ENCODE data around the gene TEAD3.

TEAD3 gene

DNA sequence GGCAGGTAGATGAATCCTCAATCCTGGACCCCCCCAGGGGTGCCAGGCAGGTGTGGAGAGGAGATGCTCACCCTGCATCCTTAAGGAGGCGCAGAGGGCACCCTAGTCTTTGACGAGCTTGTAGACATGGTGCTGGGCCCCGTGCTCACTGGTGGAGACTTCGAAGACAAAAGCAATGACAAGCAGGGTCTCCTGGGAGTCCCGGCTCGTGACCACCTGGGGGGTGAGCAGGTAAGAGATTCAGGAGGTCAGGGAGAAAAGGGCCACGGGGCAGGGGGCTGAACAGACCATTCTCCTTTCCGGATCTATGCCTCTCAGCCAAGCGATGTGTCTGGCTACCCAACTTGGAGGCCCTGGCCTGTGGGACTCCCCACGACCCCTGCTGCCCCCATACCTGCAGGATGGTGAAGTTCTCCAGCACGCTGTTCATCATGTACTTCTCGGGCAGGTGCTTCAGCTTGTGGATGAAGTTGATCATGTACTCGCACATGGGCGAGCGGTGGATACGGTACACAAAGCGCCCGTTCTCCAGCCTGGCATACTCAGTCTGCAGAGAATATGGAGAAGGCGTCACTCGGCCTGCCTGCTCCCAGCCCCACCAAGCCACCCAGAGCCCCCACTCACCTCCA is 21.8 kb downstream of the TEAD3 start:
- Histone ChIP-seq H3K4me1 (ENCODE audit: control insufficient read depth, insufficient read depth, low read length, unreplicated experiment) (peaks cover 20% of the 10 kb centered on the region), H3K4me3 (ENCODE audit: low read depth, low read length) (no peak overlapping the region), H3K27me3 (ENCODE audit: insufficient read depth, low read length) (no peaks in the 10 kb centered on the region), H3K79me2 (ENCODE audit: control insufficient read depth, insufficient read depth, low read length, unreplicated experiment) (peaks cover 21% of the 10 kb centered on the region), H3K36me3 (ENCODE audit: insufficient read depth, low read length) (peaks cover 21% of the 10 kb centered on the region), H2AFZ (ENCODE audit: low read length, unreplicated experiment) (no peak overlapping the region), H3K27ac (ENCODE audit: low read depth, low read length) (no peak overlapping the region)

DNA sequence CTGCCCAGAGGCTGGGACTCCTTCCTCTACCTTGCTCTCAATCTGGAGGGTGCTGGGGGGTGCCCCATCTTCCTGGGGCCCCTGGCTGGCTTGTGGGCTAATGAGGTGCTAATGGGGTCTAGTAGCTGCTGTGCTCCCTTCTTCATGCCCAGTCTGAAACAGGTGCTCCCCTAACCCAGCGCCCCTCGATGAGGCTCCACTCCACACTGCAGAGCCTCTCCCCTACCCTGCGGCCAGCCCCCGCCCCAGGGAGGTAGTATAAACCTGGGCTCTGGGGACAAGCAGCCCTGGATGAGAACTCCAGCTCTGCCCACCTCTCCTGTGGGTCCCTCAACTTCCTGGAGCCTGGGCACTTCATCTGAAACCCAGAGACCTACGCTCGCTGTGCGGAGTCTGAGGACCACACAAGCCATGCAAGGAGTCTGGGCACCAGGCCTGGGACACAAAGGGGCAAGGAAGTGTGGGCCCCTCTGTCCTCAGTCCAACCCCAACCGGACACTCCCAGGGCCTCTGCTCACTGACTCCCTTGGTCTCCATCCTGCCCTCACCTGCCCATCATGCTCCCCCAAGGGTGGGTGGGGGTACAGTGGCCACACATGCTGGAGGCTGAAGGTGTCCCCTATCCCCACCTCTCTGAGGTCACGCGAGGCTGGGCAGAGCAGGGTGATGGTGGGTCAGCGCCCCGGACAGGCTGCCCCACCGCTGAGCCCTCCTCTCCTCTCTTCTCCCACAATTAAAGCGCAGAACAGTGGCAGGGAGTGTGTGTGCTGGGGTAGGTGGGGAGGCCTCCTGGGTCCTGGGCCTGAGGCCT is 22.5 kb downstream of the TEAD3 start:
- H3K36me3 ChIP-seq (ENCODE audit: insufficient read depth, low read length): peaks cover 28% of the 10 kb centered on the region

DNA sequence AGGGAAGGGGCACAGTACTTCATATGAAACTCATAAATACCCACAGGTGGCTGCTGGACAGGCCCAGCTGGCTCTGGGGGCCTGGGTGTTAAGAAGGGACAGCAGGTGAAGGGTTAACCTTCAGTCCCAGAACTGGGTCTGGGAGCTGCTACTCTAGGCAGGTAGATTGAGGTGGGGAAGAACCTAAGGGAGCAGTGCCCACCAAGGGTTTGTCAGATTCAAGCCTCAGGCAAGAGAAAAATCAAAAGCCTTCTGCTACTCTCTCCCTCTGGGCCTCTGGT is 23.1 kb downstream of the TEAD3 start:
- Histone ChIP-seq H3K27me3 (ENCODE audit: insufficient read depth, low read length) (no peaks in the 10 kb centered on the region), H3K4me3 (ENCODE audit: low read depth, low read length) (no peak overlapping the region), H3K36me3 (ENCODE audit: insufficient read depth, low read length) (peaks cover 33% of the 10 kb centered on the region), H2AFZ (ENCODE audit: low read length, unreplicated experiment) (no peak overlapping the region), H3K79me2 (ENCODE audit: control insufficient read depth, insufficient read depth, low read length, unreplicated experiment) (peaks cover 34% of the 10 kb centered on the region), H3K4me1 (ENCODE audit: control insufficient read depth, insufficient read depth, low read length, unreplicated experiment) (peaks cover 20% of the 10 kb centered on the region), H3K27ac (ENCODE audit: low read depth, low read length) (no peak overlapping the region)

More for the DNA sequence above, 22.5 kb downstream of the TEAD3 start:
- Histone ChIP-seq H3K27ac (ENCODE audit: low read depth, low read length) (no peak overlapping the region), H3K4me3 (ENCODE audit: low read depth, low read length) (no peak overlapping the region), H3K4me1 (ENCODE audit: control insufficient read depth, insufficient read depth, low read length, unreplicated experiment) (peaks cover 20% of the 10 kb centered on the region), H3K79me2 (ENCODE audit: control insufficient read depth, insufficient read depth, low read length, unreplicated experiment) (peaks cover 28% of the 10 kb centered on the region), H3K27me3 (ENCODE audit: insufficient read depth, low read length) (no peaks in the 10 kb centered on the region), H2AFZ (ENCODE audit: low read length, unreplicated experiment) (no peak overlapping the region)

DNA sequence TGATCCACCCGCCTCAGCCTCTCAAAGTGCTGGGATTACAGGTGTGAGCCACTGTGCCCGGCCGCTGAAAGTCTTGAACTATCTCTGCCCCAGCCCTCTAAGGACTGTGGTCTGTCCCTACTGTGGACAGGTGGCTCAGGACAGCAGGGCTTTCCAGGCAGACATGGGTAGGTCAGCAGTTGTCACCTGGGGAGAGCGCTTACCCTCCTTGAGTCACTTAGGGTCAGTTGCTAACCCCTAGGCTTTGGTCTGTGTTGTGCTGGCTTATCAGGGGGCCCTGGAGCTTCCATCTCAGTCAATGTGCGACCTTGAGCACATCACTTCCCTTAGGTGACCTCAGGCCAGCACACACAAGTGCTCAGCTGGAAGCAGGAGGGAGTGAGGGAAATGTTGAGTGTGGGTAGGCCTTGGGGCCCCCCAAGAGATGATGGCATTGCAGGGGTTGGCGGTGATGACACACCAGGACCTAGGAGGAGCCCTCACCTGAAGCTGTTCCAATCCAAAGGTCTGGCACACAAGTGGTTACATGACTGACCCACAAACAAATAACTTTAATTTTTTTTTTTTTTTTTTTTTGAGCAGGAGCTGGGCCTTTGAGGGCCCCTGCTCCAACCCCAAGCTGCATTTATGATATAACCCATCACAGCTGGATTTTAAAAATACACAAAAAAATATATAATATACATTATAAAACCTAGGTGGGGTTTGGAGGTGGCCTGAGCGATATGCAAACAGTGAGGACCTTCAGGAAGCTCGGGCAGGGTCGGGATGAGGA is 23.6 kb downstream of the TEAD3 start:
- H3K36me3 ChIP-seq (ENCODE audit: insufficient read depth, low read length): peaks cover 35% of the 10 kb centered on the region
- peaks cover 39% of the 10 kb centered on the region for H3K79me2 ChIP-seq (ENCODE audit: control insufficient read depth, insufficient read depth, low read length, unreplicated experiment)

DNA sequence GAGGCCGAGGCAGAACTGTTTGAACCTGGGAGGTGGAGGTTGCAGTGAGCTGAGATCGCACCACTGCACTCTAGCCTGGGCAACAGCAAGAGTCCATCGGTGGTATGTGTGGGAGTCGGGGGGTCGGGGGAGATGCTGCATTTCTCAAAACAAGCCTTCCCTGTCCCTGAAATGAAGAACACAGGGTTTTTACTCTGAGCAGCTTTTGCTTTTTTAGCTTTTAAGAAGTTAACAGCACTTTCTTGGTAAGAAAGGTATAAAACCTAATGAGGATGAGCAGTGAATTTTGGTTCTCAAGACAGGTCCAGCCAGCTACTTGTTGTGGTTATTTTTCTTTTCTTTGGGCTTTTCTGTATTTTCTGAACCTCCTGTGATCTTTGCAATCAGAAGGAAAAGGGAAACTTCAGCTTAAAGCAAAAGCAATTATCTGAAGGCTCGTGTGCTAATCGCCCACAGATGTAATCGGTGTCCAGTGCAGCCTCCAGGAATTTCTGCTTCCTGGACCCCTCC is 25.0 kb downstream of the TEAD3 start:
- peaks cover 20% of the 10 kb centered on the region for H3K4me1 ChIP-seq (ENCODE audit: control insufficient read depth, insufficient read depth, low read length, unreplicated experiment)
- H3K4me3 ChIP-seq (ENCODE audit: low read depth, low read length): peak overlapping the region; percentile 0; the same call in 1 of the 2 replicates
- H2AFZ ChIP-seq (ENCODE audit: low read length, unreplicated experiment): no peak overlapping the region
- peaks cover 40% of the 10 kb centered on the region for H3K79me2 ChIP-seq (ENCODE audit: control insufficient read depth, insufficient read depth, low read length, unreplicated experiment)
- H3K36me3 ChIP-seq (ENCODE audit: insufficient read depth, low read length): peaks cover 35% of the 10 kb centered on the region
- no peaks in the 10 kb centered on the region for H3K27me3 ChIP-seq (ENCODE audit: insufficient read depth, low read length)
- peak overlapping the region; percentile 3; the same call in 1 of the 2 replicates for H3K27ac ChIP-seq (ENCODE audit: low read depth, low read length)

More for the DNA sequence above, 23.6 kb downstream of the TEAD3 start:
- no peak overlapping the region for H3K4me3 ChIP-seq (ENCODE audit: low read depth, low read length)
- no peak overlapping the region for H2AFZ ChIP-seq (ENCODE audit: low read length, unreplicated experiment)
- H3K27me3 ChIP-seq (ENCODE audit: insufficient read depth, low read length): no peaks in the 10 kb centered on the region
- no peak overlapping the region for H3K27ac ChIP-seq (ENCODE audit: low read depth, low read length)
- H3K4me1 ChIP-seq (ENCODE audit: control insufficient read depth, insufficient read depth, low read length, unreplicated experiment): peaks cover 20% of the 10 kb centered on the region

DNA sequence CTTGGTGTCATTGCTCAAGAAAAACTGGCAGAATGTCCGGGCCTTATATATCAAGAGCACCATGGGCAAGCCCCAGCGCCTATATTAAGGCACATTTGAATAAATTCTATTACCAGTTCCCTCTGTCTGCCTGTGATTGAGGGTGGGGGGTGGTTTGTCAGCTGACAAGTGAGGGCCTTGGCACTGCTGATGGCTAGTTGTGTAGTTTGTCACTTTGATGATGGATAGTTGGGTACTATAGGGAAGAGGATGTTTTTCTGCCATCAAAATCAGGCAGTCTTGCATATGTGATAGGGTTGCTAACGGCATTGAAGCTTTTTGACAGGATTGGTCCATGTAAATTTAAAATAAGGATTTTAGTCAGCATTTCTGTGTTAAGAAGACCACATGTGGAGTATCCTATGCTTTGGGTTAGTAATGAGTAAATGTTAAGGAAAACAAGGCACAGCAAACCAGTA is 26.2 kb downstream of the TEAD3 start:
- Histone ChIP-seq H3K27ac (ENCODE audit: low read depth, low read length) (peak overlapping the region; percentile 47), H2AFZ (ENCODE audit: low read length, unreplicated experiment) (no peak overlapping the region), H3K36me3 (ENCODE audit: insufficient read depth, low read length) (peaks cover 35% of the 10 kb centered on the region), H3K4me1 (ENCODE audit: control insufficient read depth, insufficient read depth, low read length, unreplicated experiment) (peaks cover 20% of the 10 kb centered on the region), H3K79me2 (ENCODE audit: control insufficient read depth, insufficient read depth, low read length, unreplicated experiment) (peaks cover 40% of the 10 kb centered on the region), H3K27me3 (ENCODE audit: insufficient read depth, low read length) (no peaks in the 10 kb centered on the region), H3K4me3 (ENCODE audit: low read depth, low read length) (peak overlapping the region; percentile 99)

DNA sequence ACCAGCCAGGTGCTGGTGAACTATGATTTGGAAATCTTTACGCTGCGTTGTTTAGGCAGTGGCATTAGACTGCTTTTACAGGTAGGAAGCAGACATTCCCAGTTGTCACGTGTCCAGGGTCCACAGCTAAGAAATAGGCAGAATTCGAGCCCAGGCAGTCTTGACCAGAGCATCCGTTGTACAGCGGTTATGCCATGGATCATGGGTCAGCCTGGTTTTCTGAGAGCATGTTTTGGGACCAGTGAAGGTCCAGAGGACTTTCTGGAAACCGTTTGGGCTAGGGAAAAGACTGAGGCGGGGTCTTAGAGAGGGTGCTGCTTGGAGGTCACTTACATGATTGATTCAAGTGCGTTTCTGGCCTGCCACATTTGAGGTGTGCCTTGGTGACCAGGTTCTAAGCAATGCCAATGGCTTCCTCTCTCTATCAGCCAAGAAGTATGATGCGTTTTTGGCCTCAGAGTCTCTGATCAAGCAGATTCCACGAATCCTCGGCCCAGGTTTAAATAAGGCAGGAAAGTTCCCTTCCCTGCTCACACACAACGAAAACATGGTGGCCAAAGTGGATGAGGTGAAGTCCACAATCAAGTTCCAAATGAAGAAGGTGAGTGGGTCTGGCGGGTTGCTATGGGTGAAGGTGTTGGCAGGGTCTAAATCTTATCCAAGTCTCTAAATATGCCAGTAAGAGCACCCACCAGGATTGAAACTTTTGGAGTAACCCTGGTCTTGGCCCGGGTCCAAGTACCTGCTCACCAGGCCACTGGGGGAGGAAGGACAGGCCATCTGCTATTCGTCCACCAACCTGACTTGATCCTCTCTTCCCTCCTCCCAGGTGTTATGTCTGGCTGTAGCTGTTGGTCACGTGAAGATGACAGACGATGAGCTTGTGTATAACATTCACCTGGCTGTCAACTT is 26.9 kb downstream of the TEAD3 start:
- peak overlapping the region; percentile 78 for H3K27ac ChIP-seq (ENCODE audit: low read depth, low read length)
- peaks cover 20% of the 10 kb centered on the region for H3K4me1 ChIP-seq (ENCODE audit: control insufficient read depth, insufficient read depth, low read length, unreplicated experiment)
- H2AFZ ChIP-seq (ENCODE audit: low read length, unreplicated experiment): no peak overlapping the region
- H3K79me2 ChIP-seq (ENCODE audit: control insufficient read depth, insufficient read depth, low read length, unreplicated experiment): peaks cover 40% of the 10 kb centered on the region
- no peaks in the 10 kb centered on the region for H3K27me3 ChIP-seq (ENCODE audit: insufficient read depth, low read length)
- peak overlapping the region; percentile 99 for H3K4me3 ChIP-seq (ENCODE audit: low read depth, low read length)
- H3K36me3 ChIP-seq (ENCODE audit: insufficient read depth, low read length): peaks cover 35% of the 10 kb centered on the region

DNA sequence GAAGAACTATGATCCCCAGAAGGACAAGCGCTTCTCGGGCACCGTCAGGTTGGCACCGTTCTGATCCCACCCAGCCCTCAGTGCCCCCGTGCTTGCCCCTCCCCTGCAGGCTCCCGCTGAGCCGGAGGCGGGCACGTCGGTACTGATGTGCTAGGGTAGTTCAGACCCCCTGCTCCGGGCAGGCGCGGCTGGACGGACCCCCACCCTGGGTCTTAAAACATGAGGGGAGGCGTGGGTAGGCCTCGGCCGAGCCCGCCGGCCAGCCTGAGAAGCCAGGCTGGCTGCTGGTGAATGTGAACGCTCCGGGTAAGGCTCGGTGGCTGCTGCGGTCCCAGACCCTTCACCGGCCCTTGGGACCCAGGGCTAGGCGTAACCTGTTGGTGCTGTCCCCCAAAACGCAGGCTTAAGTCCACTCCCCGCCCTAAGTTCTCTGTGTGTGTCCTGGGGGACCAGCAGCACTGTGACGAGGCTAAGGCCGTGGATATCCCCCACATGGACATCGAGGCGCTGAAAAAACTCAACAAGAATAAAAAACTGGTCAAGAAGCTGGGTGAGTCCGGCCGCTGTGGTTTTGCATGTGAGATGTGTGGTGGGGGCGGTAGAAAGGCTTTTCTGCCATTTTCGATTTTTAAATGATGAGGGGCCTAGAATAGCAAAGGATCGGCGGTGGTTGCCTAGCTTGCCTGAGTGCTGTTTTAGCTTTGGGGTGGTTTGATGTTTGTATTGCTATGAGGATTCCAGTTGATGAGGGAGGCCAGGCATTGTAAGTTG is 27.7 kb downstream of the TEAD3 start:
- Histone ChIP-seq H3K27ac (ENCODE audit: low read depth, low read length) (peak overlapping the region; percentile 78), H2AFZ (ENCODE audit: low read length, unreplicated experiment) (no peak overlapping the region), H3K4me1 (ENCODE audit: control insufficient read depth, insufficient read depth, low read length, unreplicated experiment) (peaks cover 20% of the 10 kb centered on the region), H3K27me3 (ENCODE audit: insufficient read depth, low read length) (no peaks in the 10 kb centered on the region), H3K4me3 (ENCODE audit: low read depth, low read length) (peak overlapping the region; percentile 99), H3K36me3 (ENCODE audit: insufficient read depth, low read length) (peaks cover 35% of the 10 kb centered on the region), H3K79me2 (ENCODE audit: control insufficient read depth, insufficient read depth, low read length, unreplicated experiment) (peaks cover 40% of the 10 kb centered on the region)

DNA sequence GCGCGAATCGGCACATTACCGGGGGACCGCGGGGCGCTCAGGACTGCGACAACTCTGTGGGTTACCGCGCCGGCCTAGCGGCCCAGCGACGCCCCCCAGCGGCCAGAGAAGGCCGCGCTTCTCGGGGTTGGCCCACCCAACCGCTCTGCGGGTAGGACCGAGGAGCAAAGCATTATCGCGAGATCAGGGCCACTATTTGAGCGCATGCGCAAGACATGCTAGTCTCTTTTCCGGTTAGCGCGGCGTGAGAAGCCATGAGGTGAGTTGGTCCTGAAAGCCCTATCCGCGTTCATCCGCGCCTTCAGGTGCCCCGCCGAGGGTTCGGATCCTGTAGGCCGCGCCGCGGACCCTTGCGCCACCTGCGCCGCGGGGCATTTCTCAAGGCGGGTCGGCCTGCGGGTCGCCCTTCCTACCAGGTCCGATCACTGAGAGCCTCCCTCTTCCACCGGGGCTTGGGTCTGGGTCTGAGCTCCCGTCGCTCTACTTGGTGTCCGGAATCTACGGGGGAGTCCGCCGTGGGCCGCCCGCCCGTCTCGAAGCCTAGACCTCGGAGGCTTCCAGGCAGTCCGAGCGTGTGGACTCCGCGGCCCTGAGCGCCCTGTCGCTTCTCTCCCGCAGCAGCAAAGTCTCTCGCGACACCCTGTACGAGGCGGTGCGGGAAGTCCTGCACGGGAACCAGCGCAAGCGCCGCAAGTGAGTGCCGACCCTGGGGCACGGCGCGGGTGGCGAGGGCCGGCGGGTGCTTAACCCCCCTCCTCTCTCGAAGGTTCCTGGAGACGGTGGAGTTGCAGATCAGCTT is 28.5 kb downstream of the TEAD3 start, which contains the start of gene RPL10A:
Gene RPL10A (plus strand): TSS at position 221 of the 799 bp plus-strand sequence. CDS start 34 bp downstream, at position 255.
- Histone ChIP-seq H3K27ac (ENCODE audit: low read depth, low read length) (peak within 1 kb of the TSS; percentile 78), H3K27me3 (ENCODE audit: insufficient read depth, low read length) (no peaks in the 10 kb centered on the region), H3K4me3 (ENCODE audit: low read depth, low read length) (peak within 1 kb of the TSS; percentile 99), H3K36me3 (ENCODE audit: insufficient read depth, low read length) (peaks cover 35% of the 10 kb centered on the region), H3K79me2 (ENCODE audit: control insufficient read depth, insufficient read depth, low read length, unreplicated experiment) (peaks cover 40% of the 10 kb centered on the region), H3K4me1 (ENCODE audit: control insufficient read depth, insufficient read depth, low read length, unreplicated experiment) (peaks cover 20% of the 10 kb centered on the region), H2AFZ (ENCODE audit: low read length, unreplicated experiment) (peak within 1 kb of the TSS; percentile 19)
